Activated B cell treated with CpG ODN at 0.5 μM for 24 hours (primary cell): Measurements from ENCODE around the gene DUSP2. TPM values are rescaled to one million over a fixed set of nuclear protein-coding genes. Genes with fewer than 3 reads are reported as not detected.
A peak's percentile ranks its signal among the peaks of the same experiment; 100 is the strongest.
"Not testable (repeated sequence)": the region's sequence is repeated elsewhere in the genome, so short reads cannot be mapped to it uniquely, and the experiment has no call there.

Source experiments
- ATAC-seq: fragments of 200-7000 bp; cut with Tn5 transposase; one replicate; pipeline ENCODE4 v1.10.0; 2021; ENCODE audit warnings: low read depth, mild to moderate bottlenecking, moderate library complexity
- CTCF ChIA-PET: fragments of 350-600 bp; sonication (Branson Sonifier 250); formaldehyde crosslinking; loops from one replicate; lab custom pipeline; 2021; ENCODE audit warnings: antibody characterized with exemption; lab: Charles Lee
- POLR2A ChIA-PET: fragments of 350-600 bp; sonication (Branson Sonifier 250); formaldehyde crosslinking; loops from one replicate; lab custom pipeline; 2021; ENCODE audit warnings: antibody characterized with exemption; lab: Charles Lee
- DNase-seq: peaks from one replicate; pipeline ENCODE4 v3.0.0; 2022
- H3K27ac Mint-ChIP-seq: one replicate; pipeline ENCODE4 v1.8.0; 2020; ENCODE audit warnings: mixed read lengths
- H3K27me3 Mint-ChIP-seq: one replicate; pipeline ENCODE4 v1.8.0; 2021; ENCODE audit warnings: mixed read lengths
- H3K36me3 Mint-ChIP-seq: one replicate; pipeline ENCODE4 v1.8.0; 2021; ENCODE audit warnings: low read depth, mixed read lengths
- H3K4me1 Mint-ChIP-seq: one replicate; pipeline ENCODE4 v1.8.0; 2021; ENCODE audit warnings: mixed read lengths
- H3K4me3 Mint-ChIP-seq: one replicate; pipeline ENCODE4 v1.8.0; 2020; ENCODE audit warnings: mild to moderate bottlenecking, mixed read lengths
- H3K9me3 Mint-ChIP-seq: one replicate; pipeline ENCODE4 v1.8.0; 2020; ENCODE audit warnings: mixed read lengths
- CTCF ChIP-seq: fragments of 200-600 bp; IDR thresholded peaks from one replicate; pipeline ENCODE4 v1.8.0; 2022; ENCODE audit warnings: antibody characterized with exemption, mild to moderate bottlenecking
- intact Hi-C: fragments of 100-400 bp; cut with micrococcal nuclease; formaldehyde crosslinking; loops from one replicate; pipeline ENCODE4 v1.15.1; 2024
- total RNA-seq: library from RNA; stranded (reverse); gene quantifications from 2 replicates; pipeline ENCODE4 v1.2.3, GENCODE V29; 2022

DUSP2 gene
- total RNA-seq, 1 donor from 2014 or later: 118 TPM

- Mint-ChIP-seq H3K27me3 (no peaks in the 10 kb centered on the region), H3K9me3 (no peaks in the 10 kb centered on the region), H3K4me1 (peaks cover 55% of the 10 kb centered on the region), H3K4me3 (peak overlapping the region; percentile 65), H3K27ac (peak overlapping the region; percentile 95), H3K36me3 (no peaks in the 10 kb centered on the region)
- ChIA-PET CTCF (interaction anchor here (1.0 to 2.7 kb wide), 5 partner anchors 10 to 69 kb away, joined by 3 to 22 read pairs (median 13); partner anchors contain the start of genes ASTL and DUSP2), POLR2A (interaction anchor here (1.6 to 14.8 kb wide), 3 partner anchors 10 to 44 kb away, joined by 9 to 534 read pairs (median 17); partner anchors contain the start of genes ASTL, DUSP2 and STARD7)
- DNase-seq: peak; percentile 43
- ATAC-seq: peak; percentile 73
- intact Hi-C loops: loop anchor here (1.0 kb wide), 2 partner anchors 10 to 18 kb away; no protein-coding TSS in a partner anchor
- TF ChIP-seq CTCF: no peak
These were observed 19.4 kb upstream of the DUSP2 start for GRCh38 chr2:96164459-96165184.

DNA sequence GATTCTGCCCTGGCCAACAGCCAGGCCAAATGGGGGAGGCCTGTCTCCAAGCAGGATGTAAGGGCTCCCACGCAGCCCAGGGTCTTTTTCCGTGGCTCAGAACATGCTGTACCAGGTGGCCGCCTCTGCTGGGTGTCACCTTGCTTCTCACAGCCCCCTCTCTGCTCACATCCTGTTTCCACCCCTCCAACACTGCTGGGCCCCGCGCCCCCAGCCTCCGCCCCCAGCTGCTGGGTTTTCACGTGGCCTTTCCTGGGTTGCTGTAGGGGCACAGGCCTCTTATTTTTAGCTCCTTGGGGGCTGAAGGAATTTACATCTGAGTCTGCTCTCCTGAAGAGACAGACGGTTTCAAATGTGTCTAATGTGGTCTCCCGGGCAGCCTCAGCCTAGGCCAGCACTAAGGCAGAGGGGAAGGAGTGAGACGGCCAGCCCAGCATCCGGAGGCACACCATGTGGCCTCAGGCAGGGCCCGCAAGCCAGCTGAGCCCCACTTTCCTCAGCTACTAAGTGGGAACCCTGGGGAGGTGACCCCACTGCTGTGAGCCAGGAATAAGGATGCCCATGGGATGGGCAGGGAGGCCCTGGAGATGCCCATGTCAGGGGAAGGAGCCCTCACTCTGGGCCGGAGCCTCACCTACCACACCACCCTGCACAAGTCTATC lies 18.7 kb upstream of the DUSP2 start:
- H3K27me3 Mint-ChIP-seq: no peaks in the 10 kb centered on the region
- TF ChIP-seq CTCF: no peak
- H3K9me3 Mint-ChIP-seq: no peaks in the 10 kb centered on the region
- ChIA-PET CTCF (interaction anchor here (0.8 to 2.7 kb wide), 6 partner anchors 10 to 70 kb away, joined by 3 to 22 read pairs (median 9); partner anchors contain the start of genes ASTL and DUSP2), POLR2A (interaction anchor here (1.6 to 14.8 kb wide), 3 partner anchors 10 to 44 kb away, joined by 9 to 534 read pairs (median 17); partner anchors contain the start of genes ASTL, DUSP2 and STARD7)
- peak; percentile 65 for ATAC-seq
- DNase-seq: peak; percentile 60
- no peaks in the 10 kb centered on the region for H3K36me3 Mint-ChIP-seq
- H3K4me3 Mint-ChIP-seq: peak overlapping the region; percentile 65
- intact Hi-C loops: loop anchor here (1.0 kb wide), 2 partner anchors 10 to 18 kb away; no protein-coding TSS in a partner anchor
- peak overlapping the region; percentile 95 for H3K27ac Mint-ChIP-seq
- peaks cover 59% of the 10 kb centered on the region for H3K4me1 Mint-ChIP-seq

- no peaks in the 10 kb centered on the region for H3K36me3 Mint-ChIP-seq
- peaks cover 62% of the 10 kb centered on the region for H3K4me1 Mint-ChIP-seq
- peak; percentile 5 for ATAC-seq
- no peak for DNase-seq
- TF ChIP-seq CTCF: no peak
- CTCF ChIA-PET: interaction anchor here (0.6 to 2.7 kb wide), 7 partner anchors 11 to 24 kb away, joined by 3 to 22 read pairs (median 5); partner anchors contain the start of genes ASTL and DUSP2
- H3K9me3 Mint-ChIP-seq: no peaks in the 10 kb centered on the region
- intact Hi-C loops: no loop called here
- POLR2A ChIA-PET: interaction anchor here (1.6 to 14.8 kb wide), 3 partner anchors 11 to 45 kb away, joined by 9 to 534 read pairs (median 17); partner anchors contain the start of genes ASTL, DUSP2 and STARD7
- H3K27ac Mint-ChIP-seq: peak overlapping the region; percentile 95
- no peaks in the 10 kb centered on the region for H3K27me3 Mint-ChIP-seq
- peak overlapping the region; percentile 65 for H3K4me3 Mint-ChIP-seq
These were observed 18.2 kb upstream of the DUSP2 start for GRCh38 chr2:96163415-96163767.

DNA sequence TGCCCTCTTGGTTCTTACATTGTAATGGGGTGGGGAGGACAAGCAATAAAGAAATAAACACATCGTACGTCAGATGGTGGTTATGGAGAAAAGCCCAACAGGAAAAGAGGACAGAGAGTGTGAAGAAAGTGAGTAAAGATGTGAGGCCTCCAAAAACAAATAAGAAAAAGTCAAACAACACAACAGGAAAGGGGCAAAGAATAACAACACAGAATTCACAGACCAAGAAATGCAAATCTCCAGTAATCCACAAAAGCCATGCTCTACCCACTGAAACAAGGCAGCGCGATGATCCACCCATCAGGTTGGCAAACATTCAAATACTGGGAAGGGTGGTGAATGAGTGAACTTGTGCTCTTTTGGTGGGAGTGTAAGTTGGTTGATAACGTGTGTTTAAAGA lies 16.7 kb upstream of the DUSP2 start:
- Mint-ChIP-seq H3K4me3 (no peak overlapping the region), H3K9me3 (no peaks in the 10 kb centered on the region), H3K27ac (peak overlapping the region; percentile 67), H3K4me1 (peaks cover 71% of the 10 kb centered on the region), H3K27me3 (no peaks in the 10 kb centered on the region), H3K36me3 (no peaks in the 10 kb centered on the region)
- no peak for ATAC-seq
- TF ChIP-seq CTCF: no peak
- intact Hi-C loops: no loop called here
- ChIA-PET CTCF (interaction anchor here (1.0 kb wide), 1 partner anchor 12 kb away, joined by 5 read pairs; no protein-coding TSS in a partner anchor), POLR2A (interaction anchor here (0.7 to 14.8 kb wide), 4 partner anchors 12 to 100 kb away, joined by 6 to 534 read pairs (median 12); partner anchors contain the start of genes ASTL and DUSP2)
- DNase-seq: no peak

DNA sequence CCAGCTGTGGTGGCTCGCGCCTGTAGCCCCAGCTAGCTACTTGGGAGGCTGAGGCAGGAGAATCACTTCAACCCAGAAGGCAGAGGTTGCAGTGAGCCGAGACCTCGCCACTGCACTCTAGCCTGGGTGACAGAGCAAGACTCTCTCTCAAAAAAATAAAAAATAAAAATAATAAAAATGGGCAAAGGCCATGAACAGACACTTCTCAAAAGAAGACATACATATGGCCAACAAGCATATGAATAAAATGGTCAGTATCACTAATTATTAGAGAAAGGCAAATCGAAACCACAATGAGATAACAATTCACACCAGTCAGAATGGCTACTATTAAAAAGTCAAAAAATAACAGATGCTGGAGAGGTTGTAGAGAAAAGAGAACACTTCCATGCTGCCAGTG lies 15.1 kb upstream of the DUSP2 start:
- peaks cover 86% of the 10 kb centered on the region for H3K4me1 Mint-ChIP-seq
- H3K36me3 Mint-ChIP-seq, intact Hi-C loops, DNase-seq, H3K9me3 Mint-ChIP-seq, H3K4me3 Mint-ChIP-seq, H3K27me3 Mint-ChIP-seq, H3K27ac Mint-ChIP-seq, ATAC-seq: not testable (repeated sequence)
- ChIA-PET POLR2A (interaction anchor here (4.0 to 6.6 kb wide), 2 partner anchors 15 to 22 kb away, joined by 26 to 210 read pairs; partner anchors contain the start of genes ASTL and DUSP2), CTCF (interaction anchor here (3.9 kb wide), 1 partner anchor 14 kb away, joined by 21 read pairs; the partner anchor contains the start of gene DUSP2)
